Measurements from ENCODE around the gene COX7A1.
"Not testable (repeated sequence)": the region's sequence is repeated elsewhere in the genome, so short reads cannot be mapped to it uniquely, and the experiment has no call there.

Gene COX7A1

GRCh38 chr19:36152352-36153091, at the start of gene COX7A1:
COX7A1 (minus strand) TSS chr19:36152447; CDS start chr19:36152407, 40 bp downstream.
- peak; percentile 32 for DNase-seq

DNA sequence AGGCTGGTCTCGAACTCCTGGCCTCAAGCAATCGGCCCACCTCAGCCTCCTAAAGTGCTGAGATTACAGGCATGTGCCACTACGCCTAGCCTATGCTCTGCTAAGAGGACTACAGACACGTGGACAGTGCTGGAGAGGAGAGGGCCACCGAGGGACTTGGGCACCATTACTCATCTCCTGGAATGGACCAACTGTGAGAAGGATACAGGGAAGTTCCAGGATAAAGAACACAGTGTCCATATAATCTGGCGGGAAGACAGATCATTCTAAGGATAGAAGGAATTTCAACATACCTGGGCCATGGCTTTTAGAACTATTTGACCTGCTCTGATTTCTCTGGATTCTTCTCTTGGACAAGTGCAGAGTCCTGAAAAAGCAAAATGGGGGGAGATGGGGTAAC, 49.4 kb upstream of the COX7A1 start:
- DNase-seq: no peak

- DNase-seq: no peak
These were observed 45.9 kb upstream of the COX7A1 start for GRCh38 chr19:36198119-36198518.

DNA sequence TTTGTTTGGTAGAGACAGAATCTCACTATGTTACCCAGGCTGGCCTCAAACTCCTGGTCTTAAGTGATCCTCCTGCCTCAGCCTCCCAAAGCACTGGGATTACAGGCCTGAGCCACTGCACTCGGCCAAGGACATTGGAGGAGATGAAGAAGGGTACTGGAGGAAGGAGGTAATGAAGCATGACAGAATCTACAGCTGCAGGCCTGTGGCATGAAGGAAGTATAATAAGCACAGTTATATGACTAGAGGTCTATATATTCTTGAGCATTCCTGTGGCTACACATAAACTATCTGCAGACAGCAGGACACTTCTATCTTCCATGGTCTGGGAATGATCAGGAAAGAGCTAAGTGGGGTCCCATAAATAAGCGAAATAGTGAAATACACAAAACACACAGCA, 44.0 kb upstream of the COX7A1 start:
- peak; percentile 15 for DNase-seq

- DNase-seq: not testable (repeated sequence)
These were observed 34.5 kb upstream of the COX7A1 start for GRCh38 chr19:36186722-36187121.

GRCh38 chr19:36183245-36183628, 31.0 kb upstream of the COX7A1 start:
- no peak for DNase-seq

GRCh38 chr19:36182612-36183244, 30.5 kb upstream of the COX7A1 start:
- peak; percentile 95 for DNase-seq

GRCh38 chr19:36179077-36179476, 26.8 kb upstream of the COX7A1 start:
- DNase-seq: not testable (repeated sequence)

DNA sequence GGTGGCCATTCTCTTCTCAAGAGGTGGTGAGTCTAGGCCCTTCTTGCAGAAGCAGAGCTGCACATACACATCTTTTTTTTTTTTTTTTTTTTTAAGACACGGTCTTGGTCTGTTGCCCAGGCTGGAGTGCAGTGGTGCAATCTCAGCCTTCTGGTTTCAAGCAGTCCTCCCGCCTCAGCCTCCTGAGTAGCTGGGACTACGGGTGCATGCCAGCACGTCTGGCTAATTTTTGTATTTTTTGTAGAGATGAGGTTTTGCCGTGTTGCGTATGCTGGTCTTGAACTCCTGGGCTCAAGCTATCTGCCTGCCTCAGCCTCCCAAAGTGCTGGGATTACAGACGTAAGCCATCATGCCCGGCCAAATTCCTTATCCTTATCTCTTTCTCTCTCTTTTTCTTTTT, 21.6 kb upstream of the COX7A1 start:
- DNase-seq: not testable (repeated sequence)

DNA sequence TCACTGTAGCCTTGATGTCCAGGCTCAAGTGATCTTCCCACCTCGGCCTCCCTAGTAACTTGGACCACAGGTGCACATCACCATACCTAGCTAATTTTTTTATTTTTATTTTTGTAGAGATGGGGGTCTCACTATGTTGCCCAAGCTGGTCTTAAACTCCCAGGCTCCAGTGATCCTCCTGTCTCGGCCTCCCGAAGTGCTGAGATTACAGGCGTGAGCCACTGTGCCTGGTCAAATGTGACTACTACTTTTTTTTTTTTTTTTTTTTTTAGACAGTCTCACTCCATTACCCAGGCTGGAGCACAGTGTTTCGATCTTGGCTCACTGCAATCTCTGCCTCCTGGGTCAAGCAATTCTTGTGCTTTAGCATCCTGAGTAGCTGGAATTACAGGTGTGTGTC, 20.6 kb upstream of the COX7A1 start:
- DNase-seq: no peak

- no peak for DNase-seq
These were observed 17.0 kb upstream of the COX7A1 start for GRCh38 chr19:36169084-36169760.

DNA sequence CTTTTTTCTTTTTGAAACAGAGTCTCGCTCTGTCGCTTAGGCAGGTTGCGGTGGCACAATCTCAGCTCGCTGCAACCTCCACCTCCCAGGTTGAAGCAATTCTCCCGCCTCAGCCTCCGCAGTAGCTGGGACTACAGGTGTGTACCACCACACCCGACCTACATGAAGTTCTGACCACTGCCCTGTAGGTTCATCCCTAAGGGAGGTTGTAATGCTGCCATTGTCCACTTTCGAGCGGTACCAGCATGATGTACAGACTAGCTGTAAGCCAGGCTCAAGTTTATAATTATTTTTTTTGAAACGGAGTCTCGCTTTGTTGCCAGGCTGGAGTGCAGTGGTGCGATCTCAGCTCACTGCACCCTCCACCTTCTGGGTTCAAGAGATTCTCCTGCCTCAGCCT, 11.6 kb upstream of the COX7A1 start:
- no peak for DNase-seq

DNA sequence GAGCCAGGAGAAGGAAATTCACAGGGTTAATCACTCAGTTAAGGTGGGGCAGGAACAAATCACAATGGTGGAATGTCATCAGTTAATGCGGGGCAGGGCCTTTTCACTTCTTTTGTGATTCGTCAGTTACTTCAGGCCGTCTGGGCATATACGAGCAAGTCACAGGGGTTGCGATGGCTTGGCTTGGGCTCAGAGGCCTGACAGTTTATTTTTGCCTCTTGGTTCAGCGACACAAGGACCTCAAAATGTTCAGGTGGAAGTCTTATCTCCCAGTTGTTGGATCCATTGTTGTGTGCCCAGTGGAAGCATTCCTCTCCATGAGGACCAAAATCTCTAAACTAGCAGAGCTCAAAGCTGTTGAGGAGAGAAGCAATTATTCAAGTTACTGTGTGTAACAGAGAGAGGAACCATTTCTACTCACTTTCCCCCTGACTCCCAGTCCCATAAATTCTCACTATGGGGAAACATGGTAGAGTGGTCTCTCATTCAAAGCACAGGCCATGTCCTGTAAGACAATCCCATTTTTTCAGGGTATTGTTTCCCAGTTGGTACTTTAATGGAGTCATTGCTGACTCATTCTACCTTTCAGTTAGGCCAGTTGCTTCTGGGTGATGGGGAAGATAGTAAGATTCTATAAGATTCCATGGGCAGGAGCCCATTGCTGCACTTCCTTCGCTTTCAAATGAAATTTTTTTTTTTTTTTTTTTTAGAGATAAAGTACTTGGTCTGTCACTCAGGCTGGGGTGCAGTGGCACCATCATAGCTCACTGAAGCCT, 8.8 kb upstream of the COX7A1 start:
- no peak for DNase-seq

GRCh38 chr19:36153126-36153525, 879 bp upstream of the COX7A1 start:
- DNase-seq: no peak

- no peak for DNase-seq
These were observed 262 bp downstream of the COX7A1 start for GRCh38 chr19:36152019-36152351.

GRCh38 chr19:36151144-36152018, 866 bp downstream of the COX7A1 start:
- DNase-seq: no peak

GRCh38 chr19:36150586-36150985, 1.7 kb downstream of the COX7A1 start:
- no peak for DNase-seq

DNA sequence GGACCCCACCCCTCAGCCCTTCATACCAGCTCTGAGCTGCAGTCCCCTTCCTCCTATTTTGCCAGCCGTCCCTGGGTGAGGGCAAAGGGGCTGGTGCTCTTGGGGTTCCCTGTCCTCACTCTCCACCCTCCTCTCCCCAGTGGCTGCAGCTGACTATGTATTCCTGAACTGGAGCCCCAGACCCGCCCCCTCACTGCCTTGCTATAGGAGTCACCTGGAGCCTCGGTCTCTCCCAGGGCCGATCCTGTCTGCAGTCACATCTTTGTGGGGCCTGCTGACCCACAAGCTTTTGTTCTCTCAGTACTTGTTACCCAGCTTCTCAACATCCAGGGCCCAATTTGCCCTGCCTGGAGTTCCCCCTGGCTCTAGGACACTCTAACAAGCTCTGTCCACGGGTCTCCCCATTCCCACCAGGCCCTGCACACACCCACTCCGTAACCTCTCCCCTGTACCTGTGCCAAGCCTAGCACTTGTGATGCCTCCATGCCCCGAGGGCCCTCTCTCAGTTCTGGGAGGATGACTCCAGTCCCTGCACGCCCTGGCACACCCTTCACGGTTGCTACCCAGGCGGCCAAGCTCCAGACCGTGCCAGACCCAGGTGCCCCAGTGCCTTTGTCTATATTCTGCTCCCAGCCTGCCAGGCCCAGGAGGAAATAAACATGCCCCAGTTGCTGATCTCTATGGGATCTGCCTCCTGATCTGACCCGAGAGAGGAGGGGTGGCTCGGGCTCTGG, 2.4 kb downstream of the COX7A1 start:
- no peak for DNase-seq

GRCh38 chr19:36144624-36145023, 7.6 kb downstream of the COX7A1 start:
- DNase-seq: no peak

- DNase-seq: no peak
These were observed 9.8 kb downstream of the COX7A1 start for GRCh38 chr19:36142496-36142895.

GRCh38 chr19:36142046-36142445, 10.2 kb downstream of the COX7A1 start:
- no peak for DNase-seq
